HepG2 (cell line): ENCODE results near the gene ATP2B3.

ENCODE experiments used
- CEBPB ChIP-seq: IDR thresholded peaks from 2 replicates; pipeline ENCODE4 v1.6.1; 2011; ENCODE audit warnings: low read depth, low read length, improper control_type of control experiment, borderline replicate concordance
- CREM ChIP-seq, 2 experiments: sonication (generic) in 1 of 2; formaldehyde crosslinking in 1 of 2; IDR thresholded peaks; 2 replicates each; pipeline versions ENCODE4 v1.4.0 to v1.6.1; 2016 to 2020; ENCODE audit warnings: antibody characterized with exemption in 1 of 2, mild to moderate bottlenecking in 1 of 2, missing genetic modification reagents in 1 of 2
- HNRNPK ChIP-seq: fragments of 200-400 bp; formaldehyde crosslinking; IDR thresholded peaks from 2 replicates; pipeline ENCODE4 v1.6.1; 2018; ENCODE audit warnings: low read length, low read depth, moderate library complexity, mild to moderate bottlenecking; ENCODE audit not compliant: poor library complexity, severe bottlenecking
- POLR2AphosphoS5 ChIP-seq: IDR thresholded peaks from 2 replicates; pipeline ENCODE4 v1.6.1; 2012; ENCODE audit warnings: low read depth, low read length
- ZEB1 ChIP-seq: IDR thresholded peaks from 2 replicates; pipeline ENCODE4 v1.6.1; 2012; ENCODE audit warnings: mild to moderate bottlenecking, low read depth, inconsistent platforms; ENCODE audit not compliant: insufficient replicate concordance
- ZNF121 ChIP-seq: sonication (generic); formaldehyde crosslinking; IDR thresholded peaks from 2 replicates; pipeline ENCODE4 v1.5.0; 2020; ENCODE audit warnings: mild to moderate bottlenecking, missing genetic modification reagents
- TF ChIP-seq, protein P1 (sequence below): sonication (generic); formaldehyde crosslinking; IDR thresholded peaks from 2 replicates; pipeline ENCODE4 v1.5.0; 2020; ENCODE audit warnings: missing genetic modification reagents
- TF ChIP-seq, protein P2 (sequence below): sonication (generic); formaldehyde crosslinking; IDR thresholded peaks from 2 replicates; pipeline ENCODE4 v1.5.0; 2020; ENCODE audit warnings: mild to moderate bottlenecking, missing genetic modification reagents, moderate library complexity
- TF ChIP-seq, protein P3 (sequence below): sonication (generic); formaldehyde crosslinking; IDR thresholded peaks from 2 replicates; pipeline ENCODE4 v1.5.0; 2020; ENCODE audit warnings: mild to moderate bottlenecking, missing genetic modification reagents
- TF ChIP-seq, protein P4 (sequence below): sonication (generic); formaldehyde crosslinking; IDR thresholded peaks from 2 replicates; pipeline ENCODE4; 2020; ENCODE audit warnings: missing genetic modification reagents, mild to moderate bottlenecking, borderline replicate concordance

DNA sequence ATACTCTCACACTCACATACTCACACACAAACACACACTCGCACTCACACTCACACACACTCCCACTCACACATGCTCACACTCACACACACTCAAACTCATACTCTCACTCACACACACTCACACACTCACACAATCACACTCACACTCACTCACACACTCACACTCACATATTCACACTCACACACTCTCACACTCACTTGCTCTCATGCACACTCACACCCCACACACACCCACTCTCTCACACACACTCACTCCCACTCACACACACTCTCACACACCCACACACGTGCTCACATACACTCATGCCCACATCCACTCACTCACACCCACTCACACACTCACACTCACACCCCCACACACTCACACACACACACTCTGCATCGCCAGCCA is 4.9 kb upstream of the ATP2B3 start:
- TF ChIP-seq, protein P1, sequence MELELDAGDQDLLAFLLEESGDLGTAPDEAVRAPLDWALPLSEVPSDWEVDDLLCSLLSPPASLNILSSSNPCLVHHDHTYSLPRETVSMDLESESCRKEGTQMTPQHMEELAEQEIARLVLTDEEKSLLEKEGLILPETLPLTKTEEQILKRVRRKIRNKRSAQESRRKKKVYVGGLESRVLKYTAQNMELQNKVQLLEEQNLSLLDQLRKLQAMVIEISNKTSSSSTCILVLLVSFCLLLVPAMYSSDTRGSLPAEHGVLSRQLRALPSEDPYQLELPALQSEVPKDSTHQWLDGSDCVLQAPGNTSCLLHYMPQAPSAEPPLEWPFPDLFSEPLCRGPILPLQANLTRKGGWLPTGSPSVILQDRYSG = no peak
- no peak for TF ChIP-seq POLR2AphosphoS5
- no peak for TF ChIP-seq CREM (IDR thresholded peaks at IDR 0.05)
- no peak for TF ChIP-seq CREM (CRISPR knock-in tag; IDR thresholded peaks at IDR 0.05)
- no peak for TF ChIP-seq HNRNPK
- TF ChIP-seq, protein P2, sequence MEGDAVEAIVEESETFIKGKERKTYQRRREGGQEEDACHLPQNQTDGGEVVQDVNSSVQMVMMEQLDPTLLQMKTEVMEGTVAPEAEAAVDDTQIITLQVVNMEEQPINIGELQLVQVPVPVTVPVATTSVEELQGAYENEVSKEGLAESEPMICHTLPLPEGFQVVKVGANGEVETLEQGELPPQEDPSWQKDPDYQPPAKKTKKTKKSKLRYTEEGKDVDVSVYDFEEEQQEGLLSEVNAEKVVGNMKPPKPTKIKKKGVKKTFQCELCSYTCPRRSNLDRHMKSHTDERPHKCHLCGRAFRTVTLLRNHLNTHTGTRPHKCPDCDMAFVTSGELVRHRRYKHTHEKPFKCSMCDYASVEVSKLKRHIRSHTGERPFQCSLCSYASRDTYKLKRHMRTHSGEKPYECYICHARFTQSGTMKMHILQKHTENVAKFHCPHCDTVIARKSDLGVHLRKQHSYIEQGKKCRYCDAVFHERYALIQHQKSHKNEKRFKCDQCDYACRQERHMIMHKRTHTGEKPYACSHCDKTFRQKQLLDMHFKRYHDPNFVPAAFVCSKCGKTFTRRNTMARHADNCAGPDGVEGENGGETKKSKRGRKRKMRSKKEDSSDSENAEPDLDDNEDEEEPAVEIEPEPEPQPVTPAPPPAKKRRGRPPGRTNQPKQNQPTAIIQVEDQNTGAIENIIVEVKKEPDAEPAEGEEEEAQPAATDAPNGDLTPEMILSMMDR = no peak
- TF ChIP-seq ZEB1 = no peak
- TF ChIP-seq, protein P3, sequence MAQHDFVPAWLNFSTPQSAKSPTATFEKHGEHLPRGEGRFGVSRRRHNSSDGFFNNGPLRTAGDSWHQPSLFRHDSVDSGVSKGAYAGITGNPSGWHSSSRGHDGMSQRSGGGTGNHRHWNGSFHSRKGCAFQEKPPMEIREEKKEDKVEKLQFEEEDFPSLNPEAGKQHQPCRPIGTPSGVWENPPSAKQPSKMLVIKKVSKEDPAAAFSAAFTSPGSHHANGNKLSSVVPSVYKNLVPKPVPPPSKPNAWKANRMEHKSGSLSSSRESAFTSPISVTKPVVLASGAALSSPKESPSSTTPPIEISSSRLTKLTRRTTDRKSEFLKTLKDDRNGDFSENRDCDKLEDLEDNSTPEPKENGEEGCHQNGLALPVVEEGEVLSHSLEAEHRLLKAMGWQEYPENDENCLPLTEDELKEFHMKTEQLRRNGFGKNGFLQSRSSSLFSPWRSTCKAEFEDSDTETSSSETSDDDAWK (CRISPR knock-in tag) = no peak
- no peak for TF ChIP-seq CEBPB
- no peak for TF ChIP-seq ZNF121 (CRISPR knock-in tag)
- TF ChIP-seq, protein P4, sequence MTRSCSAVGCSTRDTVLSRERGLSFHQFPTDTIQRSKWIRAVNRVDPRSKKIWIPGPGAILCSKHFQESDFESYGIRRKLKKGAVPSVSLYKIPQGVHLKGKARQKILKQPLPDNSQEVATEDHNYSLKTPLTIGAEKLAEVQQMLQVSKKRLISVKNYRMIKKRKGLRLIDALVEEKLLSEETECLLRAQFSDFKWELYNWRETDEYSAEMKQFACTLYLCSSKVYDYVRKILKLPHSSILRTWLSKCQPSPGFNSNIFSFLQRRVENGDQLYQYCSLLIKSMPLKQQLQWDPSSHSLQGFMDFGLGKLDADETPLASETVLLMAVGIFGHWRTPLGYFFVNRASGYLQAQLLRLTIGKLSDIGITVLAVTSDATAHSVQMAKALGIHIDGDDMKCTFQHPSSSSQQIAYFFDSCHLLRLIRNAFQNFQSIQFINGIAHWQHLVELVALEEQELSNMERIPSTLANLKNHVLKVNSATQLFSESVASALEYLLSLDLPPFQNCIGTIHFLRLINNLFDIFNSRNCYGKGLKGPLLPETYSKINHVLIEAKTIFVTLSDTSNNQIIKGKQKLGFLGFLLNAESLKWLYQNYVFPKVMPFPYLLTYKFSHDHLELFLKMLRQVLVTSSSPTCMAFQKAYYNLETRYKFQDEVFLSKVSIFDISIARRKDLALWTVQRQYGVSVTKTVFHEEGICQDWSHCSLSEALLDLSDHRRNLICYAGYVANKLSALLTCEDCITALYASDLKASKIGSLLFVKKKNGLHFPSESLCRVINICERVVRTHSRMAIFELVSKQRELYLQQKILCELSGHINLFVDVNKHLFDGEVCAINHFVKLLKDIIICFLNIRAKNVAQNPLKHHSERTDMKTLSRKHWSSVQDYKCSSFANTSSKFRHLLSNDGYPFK (CRISPR knock-in tag) = no peak
